Femur (tissue), 1 donor: ENCODE results near the gene TYW1B.
A peak's percentile ranks its signal among the peaks of the same experiment; 100 is the strongest.
"Not testable (repeated sequence)": the region's sequence is repeated elsewhere in the genome, so short reads cannot be mapped to it uniquely, and the experiment has no call there.

Experiments used
- DNase-seq: peaks from one replicate; pipeline ENCODE4 v3.0.0-alpha.2; 2017

TYW1B gene

GRCh38 chr7:72622532-72622931 lies 205.5 kb downstream of the TYW1B start:
- no peak for DNase-seq

DNA sequence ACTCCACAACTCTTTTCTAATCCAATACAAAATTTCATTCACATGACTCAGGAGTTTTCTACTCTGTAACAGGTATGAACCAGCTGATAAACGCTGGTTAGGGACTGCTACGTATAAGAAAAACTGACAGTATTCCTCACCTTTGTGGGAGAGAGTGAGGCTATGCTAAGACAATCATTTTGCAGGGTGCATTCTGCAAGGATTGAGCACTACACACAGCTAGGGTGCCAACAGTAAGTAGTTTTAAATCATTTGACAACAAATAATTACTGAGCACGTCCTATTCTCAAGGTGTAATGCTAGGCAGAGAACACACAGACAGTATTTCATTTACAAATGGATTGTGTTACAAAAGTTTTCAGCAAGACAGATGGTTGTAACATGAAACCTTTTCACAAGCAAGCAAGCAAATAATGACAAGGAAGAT lies 206.2 kb downstream of the TYW1B start:
- DNase-seq = not testable (repeated sequence)

DNA sequence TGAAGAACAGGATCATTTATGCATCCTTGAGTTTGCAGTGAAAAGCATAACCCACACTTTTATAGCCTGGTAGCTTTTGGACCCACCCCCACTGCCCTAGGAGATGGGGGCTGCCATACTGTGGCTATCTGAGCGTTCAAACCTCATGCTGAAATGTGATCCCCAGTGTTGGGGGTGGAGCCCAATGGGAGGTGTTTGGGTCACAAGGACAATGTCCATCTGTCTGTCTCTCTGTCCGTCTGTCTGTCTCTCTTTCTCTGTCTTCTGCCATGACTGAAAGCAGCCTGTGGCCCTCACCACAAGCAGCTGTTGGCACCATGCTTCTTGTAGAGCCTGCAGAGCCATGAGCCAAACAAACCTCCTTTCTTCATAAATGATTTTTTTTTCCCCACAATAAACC lies 207.1 kb downstream of the TYW1B start:
- not testable (repeated sequence) for DNase-seq

GRCh38 chr7:72618435-72619180 lies 209.4 kb downstream of the TYW1B start:
- DNase-seq = peak; percentile 30

DNA sequence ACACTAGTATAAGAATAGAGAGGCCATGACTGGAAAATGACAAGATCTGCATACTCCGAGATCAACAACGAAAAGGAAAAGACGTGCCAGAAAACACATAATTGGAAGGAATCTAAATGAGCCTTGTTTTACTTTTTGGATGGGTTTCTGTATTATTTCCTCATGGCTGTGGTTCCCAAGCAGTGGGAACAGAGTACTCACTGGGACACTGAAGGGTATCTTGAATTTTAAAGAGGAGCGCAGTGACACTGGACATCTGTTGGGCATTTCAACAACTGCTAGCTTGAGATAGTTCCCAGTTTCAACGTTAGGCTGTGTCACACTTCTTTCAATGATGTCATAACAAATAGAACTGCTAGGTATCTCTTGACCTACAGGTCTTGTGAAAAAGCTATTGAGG lies 218.2 kb downstream of the TYW1B start:
- not testable (repeated sequence) for DNase-seq

DNA sequence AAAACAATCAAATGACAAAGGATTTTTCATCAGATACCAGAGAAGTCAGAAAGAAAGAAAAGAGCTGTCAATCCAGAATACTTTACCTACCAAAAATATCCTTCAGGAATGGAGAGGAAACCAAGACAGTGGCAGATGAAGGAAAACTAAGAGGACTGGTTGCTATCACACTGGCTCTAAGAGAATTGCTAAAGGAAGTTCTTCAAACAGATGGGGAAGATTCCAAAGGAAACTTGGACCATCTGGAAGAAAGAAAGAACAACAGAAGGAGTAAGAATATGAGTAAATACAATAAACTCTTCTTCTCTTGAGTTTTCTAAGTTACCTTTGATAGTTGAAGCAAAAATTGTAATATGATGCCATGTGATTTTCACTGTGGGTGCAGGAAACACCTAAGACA lies 220.0 kb downstream of the TYW1B start:
- DNase-seq = not testable (repeated sequence)

GRCh38 chr7:72605863-72606431 lies 222.1 kb downstream of the TYW1B start:
- not testable (repeated sequence) for DNase-seq

- DNase-seq = not testable (repeated sequence)
Observed at GRCh38 chr7:72604771-72605611, 223.0 kb downstream of the TYW1B start.

DNA sequence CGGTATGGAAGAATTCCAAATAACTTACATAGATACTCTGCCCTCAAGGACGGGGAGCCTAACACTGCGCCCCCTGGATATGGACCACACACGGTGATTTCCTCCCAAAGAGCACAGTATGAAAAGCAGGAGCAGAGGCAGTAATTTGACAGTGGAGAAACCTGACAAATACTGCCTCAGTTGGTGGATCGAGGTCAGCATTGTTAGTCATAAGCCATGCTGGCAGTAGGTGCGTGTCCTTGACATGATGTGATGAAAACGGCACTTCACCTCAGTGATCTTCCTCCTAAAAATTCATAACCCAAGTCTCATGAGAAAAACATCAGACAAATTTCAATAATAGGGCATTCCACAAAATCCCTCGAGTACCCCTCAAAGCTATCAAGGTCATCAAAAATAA lies 224.5 kb downstream of the TYW1B start:
- not testable (repeated sequence) for DNase-seq

DNA sequence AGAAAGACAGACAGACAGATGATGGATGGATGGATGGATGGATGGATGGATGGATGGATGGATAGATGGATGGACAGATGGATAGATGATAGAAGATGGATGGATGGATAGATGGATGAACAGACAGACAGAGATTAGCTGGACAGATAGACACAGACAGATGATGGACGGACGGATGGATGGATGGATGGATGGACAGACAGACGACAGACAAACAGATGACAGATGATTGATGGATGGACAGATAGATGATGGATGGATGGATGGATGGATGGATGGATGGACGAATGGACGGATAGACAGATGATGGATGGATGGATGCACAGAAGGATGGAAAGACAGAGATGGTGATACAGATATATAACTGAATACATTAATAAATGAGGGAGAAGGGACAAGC lies 224.9 kb downstream of the TYW1B start:
- no peak for DNase-seq

- DNase-seq = not testable (repeated sequence)
Observed at GRCh38 chr7:72601683-72602082, 226.3 kb downstream of the TYW1B start.

- not testable (repeated sequence) for DNase-seq
Observed at GRCh38 chr7:72590023-72590422, 238.0 kb downstream of the TYW1B start.

DNA sequence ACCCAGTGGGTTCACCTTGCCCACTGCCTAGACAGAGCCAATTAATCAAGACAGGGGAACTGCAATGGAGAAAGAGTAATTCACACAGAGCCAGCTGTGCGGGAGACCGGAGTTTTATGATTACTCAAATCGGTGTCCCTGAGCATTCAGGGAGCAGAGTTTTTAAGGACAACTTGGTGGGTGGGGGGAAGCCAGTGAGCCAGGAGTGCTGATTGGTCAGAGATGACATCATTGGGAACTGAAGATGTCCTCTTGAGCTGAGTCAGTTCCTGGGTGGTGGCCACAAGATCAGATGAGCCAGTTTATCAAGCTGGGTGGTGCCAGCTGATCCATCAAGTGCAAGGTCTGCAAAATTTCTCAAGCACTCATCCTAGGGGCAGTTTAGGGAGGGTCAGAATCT lies 240.7 kb downstream of the TYW1B start:
- DNase-seq = not testable (repeated sequence)

DNA sequence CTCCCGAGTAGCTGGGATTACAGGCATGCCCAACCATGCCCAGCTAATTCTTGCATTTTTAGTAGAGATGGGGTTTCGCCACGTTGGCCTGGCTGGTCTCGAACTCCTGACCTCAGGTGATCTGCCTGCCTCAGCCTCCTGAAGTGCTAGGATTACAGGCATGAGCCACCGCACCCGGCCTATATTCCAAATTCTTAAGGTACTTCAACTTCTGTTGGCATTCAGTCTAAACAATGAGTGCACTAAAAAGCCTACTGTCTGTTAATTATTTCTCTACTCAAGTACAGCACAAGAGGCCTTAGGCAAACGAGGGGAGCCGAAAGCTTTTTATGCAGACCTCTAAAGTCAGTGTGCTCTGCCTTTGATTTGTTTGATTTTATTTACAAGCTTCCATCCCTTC lies 243.4 kb downstream of the TYW1B start:
- not testable (repeated sequence) for DNase-seq

DNA sequence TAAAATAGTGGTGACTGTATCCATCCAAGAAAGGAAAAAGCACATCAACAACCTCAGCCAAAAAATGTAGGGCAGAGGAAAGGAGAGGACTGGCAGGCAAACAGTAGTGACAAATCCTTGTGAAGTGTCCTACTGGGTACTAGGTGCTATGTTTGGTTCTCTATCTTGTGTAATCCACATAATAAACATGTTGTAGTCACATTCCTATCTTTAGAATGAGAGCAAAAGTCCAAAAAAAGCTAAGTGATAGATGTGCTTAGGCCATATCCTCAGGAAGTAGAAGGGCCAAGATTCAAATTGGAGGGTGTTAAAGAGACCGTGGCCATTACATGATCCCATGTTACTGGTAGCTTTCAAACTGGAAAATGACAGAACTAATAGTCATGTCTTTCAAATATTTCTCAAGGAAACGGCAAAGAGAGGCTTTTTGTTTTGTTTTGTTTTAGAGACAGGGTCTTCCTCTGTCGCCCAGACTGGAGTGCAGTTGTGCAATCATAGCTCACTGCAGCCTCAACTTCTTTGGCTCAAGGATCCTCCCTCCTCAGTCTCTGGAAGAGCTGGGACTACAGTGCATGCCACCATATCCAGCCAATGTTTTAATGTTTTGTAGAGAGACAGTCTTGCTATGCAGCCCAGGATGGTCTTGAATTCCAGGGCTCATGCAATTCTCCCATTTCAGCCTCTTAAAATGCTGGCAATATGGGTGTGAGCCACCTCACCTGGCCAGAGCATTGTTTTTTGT lies 244.2 kb downstream of the TYW1B start:
- not testable (repeated sequence) for DNase-seq

GRCh38 chr7:72580142-72580770 lies 247.7 kb downstream of the TYW1B start:
- not testable (repeated sequence) for DNase-seq

DNA sequence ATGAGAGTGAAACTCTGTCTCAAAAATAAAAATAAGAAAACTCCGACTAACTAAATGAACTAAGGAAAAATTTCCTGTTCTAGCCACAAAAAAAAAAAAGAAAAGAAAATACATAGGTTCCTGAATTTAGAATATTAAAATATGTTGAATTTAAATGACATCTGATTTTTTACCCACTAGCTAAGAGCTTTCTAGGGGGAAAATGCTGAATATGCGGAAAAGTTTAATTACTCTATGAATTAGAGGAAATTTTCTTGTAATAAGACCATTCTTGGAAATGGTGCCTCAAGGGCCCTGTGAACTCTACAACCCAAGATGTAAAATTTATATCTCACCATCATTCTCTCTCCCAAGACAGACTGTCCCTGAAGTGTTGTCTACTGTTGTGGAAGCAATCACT lies 250.9 kb downstream of the TYW1B start:
- no peak for DNase-seq

GRCh38 chr7:72561988-72562387 lies 266.0 kb downstream of the TYW1B start:
- not testable (repeated sequence) for DNase-seq

- not testable (repeated sequence) for DNase-seq
Observed at GRCh38 chr7:72559546-72559945, 268.5 kb downstream of the TYW1B start.

GRCh38 chr7:72556733-72557132 lies 271.3 kb downstream of the TYW1B start:
- not testable (repeated sequence) for DNase-seq

GRCh38 chr7:72555238-72555637 lies 272.8 kb downstream of the TYW1B start:
- not testable (repeated sequence) for DNase-seq

DNA sequence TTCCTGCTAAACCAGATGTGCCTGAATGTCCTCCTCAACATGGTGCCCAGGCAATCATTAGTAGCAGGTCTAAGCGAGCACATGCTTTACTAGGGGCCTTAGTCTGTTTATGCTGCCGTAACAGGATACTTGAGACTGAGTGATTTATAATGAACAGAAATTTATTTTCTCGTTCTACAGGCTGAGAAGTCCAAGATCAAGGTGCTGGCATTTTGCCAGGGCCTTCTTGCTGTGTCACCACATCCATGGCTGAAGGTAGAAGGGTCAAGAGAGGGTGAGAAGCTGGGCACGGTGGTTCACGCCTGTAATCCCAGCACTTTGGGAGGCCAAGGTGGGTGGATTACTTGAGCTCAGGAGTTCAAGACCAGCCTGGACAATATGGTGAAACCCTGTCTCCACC lies 273.6 kb downstream of the TYW1B start:
- not testable (repeated sequence) for DNase-seq
